Stimulated activated CD8-positive, alpha-beta memory T cell treated with anti-CD3 and anti-CD28 coated beads, Interleukin-12 subunit alpha, Interleukin-12 subunit beta, amount 100 ng/mL, for 4 hours (primary cell): ENCODE measurements around the gene LY6G5B.

Experiments used
- DNase-seq: peaks from one replicate; pipeline ENCODE4 v3.0.0-alpha.2; 2020; ENCODE audit warnings: low read depth

LY6G5B gene, protein sequence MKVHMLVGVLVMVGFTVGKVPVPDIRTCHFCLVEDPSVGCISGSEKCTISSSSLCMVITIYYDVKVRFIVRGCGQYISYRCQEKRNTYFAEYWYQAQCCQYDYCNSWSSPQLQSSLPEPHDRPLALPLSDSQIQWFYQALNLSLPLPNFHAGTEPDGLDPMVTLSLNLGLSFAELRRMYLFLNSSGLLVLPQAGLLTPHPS

GRCh38 chr6:31669676-31670075 lies at the start of gene LY6G5B:
Gene LY6G5B, plus strand, starts transcription at chr6:31669976. Its CDS starts 975 bp downstream, at chr6:31670951.
- DNase-seq: no peak

GRCh38 chr6:31620586-31621319 lies 49.0 kb upstream of the LY6G5B start, which contains the start of gene PRRC2A:
Gene PRRC2A, plus strand, starts transcription at chr6:31620715. Its CDS starts 2,075 bp downstream, at chr6:31622790.
- DNase-seq: no peak

- DNase-seq: no peak
Observed at GRCh38 chr6:31621320-31621939, 48.3 kb upstream of the LY6G5B start.

- no peak for DNase-seq
Observed at GRCh38 chr6:31621991-31622390, 47.8 kb upstream of the LY6G5B start.

GRCh38 chr6:31622684-31623091 lies 47.1 kb upstream of the LY6G5B start:
- DNase-seq: no peak

- DNase-seq: no peak
Observed at GRCh38 chr6:31624070-31624469, 45.7 kb upstream of the LY6G5B start.

- no peak for DNase-seq
Observed at GRCh38 chr6:31626952-31627351, 42.8 kb upstream of the LY6G5B start.

- DNase-seq: no peak
Observed at GRCh38 chr6:31627690-31628287, 42.0 kb upstream of the LY6G5B start.

- DNase-seq: no peak
Observed at GRCh38 chr6:31629014-31629413, 40.8 kb upstream of the LY6G5B start.

DNA sequence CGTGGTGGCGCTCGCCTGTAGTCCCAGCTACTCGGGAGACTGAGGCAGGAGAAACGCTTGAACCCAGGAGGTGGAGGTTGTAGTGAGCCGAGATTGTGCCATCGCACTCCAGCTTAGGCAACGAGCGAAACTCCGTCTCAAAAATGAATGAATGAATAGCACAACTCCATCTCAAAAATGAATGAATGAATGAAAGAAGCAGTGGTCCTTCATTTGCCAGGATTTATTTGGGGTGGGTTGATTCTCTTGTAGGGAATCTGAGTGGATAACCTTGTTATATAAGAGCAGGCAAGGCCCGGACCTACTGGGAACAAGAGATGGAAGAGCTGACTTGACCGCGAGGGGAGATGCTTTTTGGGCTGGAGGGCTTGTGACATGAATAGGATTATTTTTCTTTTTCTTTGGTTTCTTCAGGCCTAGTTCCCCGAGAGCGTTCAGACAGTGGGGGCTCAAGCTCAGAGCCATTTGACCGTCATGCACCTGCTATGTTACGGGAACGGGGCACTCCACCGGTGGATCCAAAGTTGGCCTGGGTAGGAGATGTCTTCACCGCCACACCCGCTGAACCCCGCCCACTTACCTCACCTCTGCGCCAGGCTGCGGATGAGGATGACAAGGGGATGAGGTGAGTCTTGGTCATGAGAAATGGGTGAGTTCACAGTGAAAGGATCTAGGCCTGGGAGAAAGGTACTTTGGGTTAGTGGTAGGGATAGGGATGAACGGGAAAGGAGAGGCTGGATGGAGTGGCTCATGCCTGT lies 39.4 kb upstream of the LY6G5B start:
- no peak for DNase-seq

DNA sequence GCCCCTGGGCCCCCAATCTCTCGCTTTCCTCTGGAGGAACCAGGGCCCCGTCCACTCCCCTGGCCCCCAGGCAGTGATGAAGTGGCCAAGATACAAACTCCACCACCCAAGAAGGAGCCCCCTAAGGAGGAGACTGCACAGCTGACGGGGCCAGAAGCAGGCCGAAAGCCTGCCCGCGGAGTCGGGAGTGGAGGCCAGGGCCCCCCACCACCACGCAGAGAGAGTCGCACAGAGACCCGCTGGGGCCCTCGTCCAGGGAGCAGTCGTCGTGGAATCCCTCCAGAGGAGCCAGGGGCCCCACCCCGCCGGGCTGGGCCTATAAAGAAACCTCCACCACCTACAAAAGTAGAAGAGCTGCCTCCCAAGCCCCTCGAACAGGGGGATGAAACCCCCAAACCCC lies 38.6 kb upstream of the LY6G5B start:
- DNase-seq: no peak

GRCh38 chr6:31631681-31632278 lies 38.0 kb upstream of the LY6G5B start:
- DNase-seq: no peak

DNA sequence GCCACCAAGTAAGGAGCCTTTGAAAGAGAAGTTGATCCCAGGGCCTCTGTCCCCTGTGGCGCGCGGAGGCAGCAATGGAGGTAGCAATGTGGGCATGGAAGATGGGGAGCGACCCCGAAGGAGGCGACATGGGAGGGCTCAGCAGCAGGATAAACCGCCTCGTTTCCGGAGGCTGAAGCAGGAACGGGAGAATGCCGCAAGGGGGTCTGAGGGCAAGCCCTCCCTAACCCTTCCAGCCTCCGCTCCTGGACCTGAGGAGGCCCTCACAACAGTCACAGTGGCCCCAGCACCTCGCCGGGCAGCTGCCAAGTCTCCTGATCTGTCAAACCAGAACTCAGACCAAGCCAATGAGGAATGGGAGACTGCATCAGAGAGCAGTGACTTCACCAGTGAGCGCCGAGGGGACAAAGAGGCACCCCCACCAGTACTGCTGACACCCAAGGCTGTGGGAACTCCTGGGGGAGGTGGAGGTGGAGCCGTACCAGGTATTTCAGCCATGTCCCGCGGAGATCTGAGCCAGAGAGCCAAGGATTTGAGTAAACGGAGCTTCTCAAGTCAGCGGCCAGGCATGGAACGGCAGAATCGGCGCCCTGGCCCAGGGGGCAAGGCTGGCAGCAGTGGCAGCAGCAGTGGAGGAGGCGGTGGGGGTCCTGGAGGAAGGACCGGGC lies 37.4 kb upstream of the LY6G5B start:
- no peak for DNase-seq

DNA sequence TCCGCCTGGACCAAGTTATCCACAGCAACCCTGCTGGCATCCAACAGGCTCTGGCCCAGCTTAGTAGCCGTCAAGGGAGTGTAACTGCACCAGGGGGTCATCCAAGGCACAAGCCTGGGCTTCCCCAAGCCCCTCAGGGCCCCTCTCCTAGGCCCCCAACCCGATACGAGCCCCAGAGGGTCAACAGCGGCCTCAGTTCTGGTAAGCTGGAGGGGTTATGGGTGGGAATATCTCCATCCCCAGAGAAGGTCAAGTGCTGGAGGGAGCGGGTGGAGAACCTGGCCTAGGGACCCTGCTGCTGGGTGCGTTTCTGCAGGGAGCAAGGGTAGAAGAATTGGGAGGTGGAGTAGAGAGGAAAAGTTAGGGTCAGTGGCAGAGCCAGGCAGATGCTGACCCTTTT lies 36.3 kb upstream of the LY6G5B start:
- no peak for DNase-seq

GRCh38 chr6:31634131-31634530 lies 35.6 kb upstream of the LY6G5B start:
- no peak for DNase-seq

GRCh38 chr6:31634969-31635575 lies 34.7 kb upstream of the LY6G5B start:
- no peak for DNase-seq

GRCh38 chr6:31636698-31637596 lies 32.8 kb upstream of the LY6G5B start:
- DNase-seq: no peak

DNA sequence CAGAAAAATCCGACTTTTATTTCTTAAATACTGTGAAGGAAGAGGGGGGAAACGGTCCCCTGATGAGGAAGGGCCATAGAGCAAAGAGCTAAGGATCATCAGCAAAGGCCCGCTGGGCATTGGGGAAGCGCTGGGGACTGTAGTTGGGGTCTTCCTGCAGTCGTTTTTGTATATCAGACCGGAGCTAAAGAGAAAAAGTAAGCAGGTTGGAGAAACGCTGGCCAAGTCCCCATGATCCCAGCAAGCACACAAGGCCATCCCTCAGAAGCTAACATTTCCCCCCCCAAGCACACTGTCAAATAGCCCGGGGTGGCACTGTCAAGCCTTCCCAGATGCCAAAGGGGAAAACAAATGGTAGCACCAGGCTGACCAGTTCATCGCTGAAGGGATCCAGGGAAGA lies 30.7 kb upstream of the LY6G5B start:
- DNase-seq: no peak

DNA sequence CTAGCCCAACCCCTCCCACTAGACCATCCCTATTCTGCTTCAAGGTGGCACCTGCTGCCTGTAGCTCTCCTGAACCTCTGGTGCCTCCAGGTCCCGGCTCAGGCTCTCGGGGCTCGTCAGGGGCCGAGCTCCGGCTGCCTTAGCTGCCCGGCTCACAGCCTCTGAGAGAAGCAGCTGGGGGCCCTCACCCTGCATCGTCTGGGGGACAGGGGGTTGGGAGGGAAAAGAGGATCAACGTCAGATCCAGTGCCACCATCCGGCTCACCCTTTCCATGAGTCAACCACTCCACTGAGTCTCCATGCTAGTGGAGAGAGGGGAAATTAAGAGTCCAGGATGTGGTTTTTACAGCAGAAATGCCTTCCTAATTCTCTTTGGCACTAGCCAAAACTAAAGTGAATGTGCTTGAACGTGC lies 30.3 kb upstream of the LY6G5B start:
- no peak for DNase-seq

- no peak for DNase-seq
Observed at GRCh38 chr6:31640612-31641011, 29.2 kb upstream of the LY6G5B start.
